ENCODE data around the gene RAB27A.

- TF ChIP-seq CEBPB (IDR thresholded peaks at IDR 0.05) (no peak), TAF1 (IDR thresholded peaks at IDR 0.05; ENCODE audit: low read depth) (no peak), ZBTB7A (IDR thresholded peaks at IDR 0.05; ENCODE audit: low read depth) (no peak), NFIC (IDR thresholded peaks at IDR 0.05) (no peak), FOXM1 (IDR thresholded peaks at IDR 0.05; ENCODE audit: borderline replicate concordance, low read depth) (no peak), TEAD4 (IDR thresholded peaks at IDR 0.05) (no peak), EP300 (IDR thresholded peaks at IDR 0.05; ENCODE audit: borderline replicate concordance) (no peak)
These were observed 34.5 kb downstream of the RAB27A start for GRCh38 chr15:55254916-55255679.
